A673 (cell line): Measurements from ENCODE around the gene GUCA2A. TPM values are rescaled to one million over a fixed set of nuclear protein-coding genes. Genes with fewer than 3 reads are reported as not detected.

Source experiments
- Bru-seq: library from RNA; stranded (reverse); fragments of 400-500 nt; gene quantifications from one replicate; lab custom pipeline; 2021; lab: Mats Ljungman, UMichigan
- BruChase-seq, 2 experiments: library from RNA; stranded (reverse); fragments of 400-500 nt; gene quantifications; one replicate each; lab custom pipeline; 2021; lab: Mats Ljungman, UMichigan
- BruUV-seq: library from RNA; stranded (reverse); fragments of 400-500 nt; replicated peaks from 2 replicates; lab custom pipeline; 2021; lab: Mats Ljungman, UMichigan
- CTCF ChIA-PET: fragments of 300-600 bp; sonication (Branson Sonifier 250); formaldehyde crosslinking; loops from one replicate; lab custom pipeline; 2022; ENCODE audit warnings: antibody characterized with exemption; lab: Charles Lee
- POLR2A ChIA-PET: fragments of 300-600 bp; sonication (Branson Sonifier 250); formaldehyde crosslinking; loops from one replicate; lab custom pipeline; 2022; ENCODE audit warnings: antibody characterized with exemption; ENCODE audit not compliant: low non-redundant PET; lab: Charles Lee
- DNase-seq: peaks from one replicate; pipeline ENCODE4 v3.0.0-alpha.2; 2015; ENCODE audit warnings: low spot score
- H3K27ac ChIP-seq: fragments of 200-600 bp; sonication (generic); 2 replicates; pipeline ENCODE4 v1.5.1; 2016; ENCODE audit warnings: mixed run types, low read depth, mild to moderate bottlenecking, mixed read lengths, antibody characterized with exemption, low read length; ENCODE audit not compliant: poor library complexity, severe bottlenecking
- H3K27me3 ChIP-seq: fragments of 200-600 bp; sonication (generic); replicated peaks from 2 replicates; pipeline ENCODE4 v1.6.1; 2017; ENCODE audit warnings: mixed run types, low read depth, mild to moderate bottlenecking, mixed read lengths, antibody characterized with exemption, low read length; ENCODE audit not compliant: insufficient read depth, poor library complexity
- H3K36me3 ChIP-seq: fragments of 200-600 bp; sonication (generic); 2 replicates; pipeline ENCODE4 v1.6.1; 2016; ENCODE audit warnings: mixed run types, mild to moderate bottlenecking, mixed read lengths, antibody characterized with exemption, low read length; ENCODE audit not compliant: insufficient read depth, poor library complexity, severe bottlenecking
- H3K4me1 ChIP-seq: fragments of 200-600 bp; sonication (generic); 2 replicates; pipeline ENCODE4 v1.6.1; 2017; ENCODE audit warnings: mixed run types, mild to moderate bottlenecking, mixed read lengths, antibody characterized with exemption, low read length; ENCODE audit not compliant: insufficient read depth, poor library complexity, severe bottlenecking
- H3K4me3 ChIP-seq: fragments of 200-600 bp; sonication (generic); 2 replicates; pipeline ENCODE4 v1.5.1; 2016; ENCODE audit warnings: low read depth, mixed run types, mild to moderate bottlenecking, mixed read lengths, low read length; ENCODE audit not compliant: poor library complexity, severe bottlenecking
- H3K9me3 ChIP-seq: fragments of 200-600 bp; sonication (generic); 2 replicates; pipeline ENCODE4 v1.6.1; 2016; ENCODE audit warnings: mixed run types, low read depth, mild to moderate bottlenecking, mixed read lengths, antibody characterized with exemption, low read length; ENCODE audit not compliant: poor library complexity, severe bottlenecking
- EZH2 ChIP-seq: fragments of 200-600 bp; sonication (generic); IDR thresholded peaks from 2 replicates; pipeline ENCODE4 v1.6.1; 2017; ENCODE audit warnings: borderline replicate concordance, low read depth, mild to moderate bottlenecking, mixed read lengths, antibody characterized with exemption, low read length; ENCODE audit not compliant: poor library complexity, severe bottlenecking
- intact Hi-C: fragments of 100-400 bp; cut with micrococcal nuclease; formaldehyde crosslinking; loops from one replicate; pipeline ENCODE4 v1.10.0; 2022; ENCODE audit not compliant: unreplicated experiment
- long read RNA-seq: library from polyadenylated mRNA; stranded (forward); transcript quantifications from one replicate; pipeline ENCODE4 v2.0.0, GENCODE V29; 2022
- total RNA-seq: library from RNA; stranded (reverse); gene quantifications from 2 replicates; pipeline ENCODE4 v1.2.3, GENCODE V29; 2021
- TF ChIP-seq, protein P1 (sequence below): fragments of 300-800, 200-600 bp; sonication (generic); conservative IDR thresholded peaks from 2 replicates; pipeline ENCODE4 v1.5.1; 2017; ENCODE audit warnings: low read depth, mild to moderate bottlenecking, antibody characterized with exemption, low read length, moderate library complexity, mixed read lengths

Gene GUCA2A
- total RNA-seq, result not detected in 2 replicates
- Bru-seq, nascent RNA, result percentile 19 among the genes with signal in this experiment
- not detected for BruChase-seq, experiment 1, labeled RNA remaining after a 2-hour chase
- BruChase-seq, experiment 2, labeled RNA remaining after a 6-hour chase, result percentile 18 among the genes with signal in this experiment
- long read RNA-seq, result 0 reads

DNA sequence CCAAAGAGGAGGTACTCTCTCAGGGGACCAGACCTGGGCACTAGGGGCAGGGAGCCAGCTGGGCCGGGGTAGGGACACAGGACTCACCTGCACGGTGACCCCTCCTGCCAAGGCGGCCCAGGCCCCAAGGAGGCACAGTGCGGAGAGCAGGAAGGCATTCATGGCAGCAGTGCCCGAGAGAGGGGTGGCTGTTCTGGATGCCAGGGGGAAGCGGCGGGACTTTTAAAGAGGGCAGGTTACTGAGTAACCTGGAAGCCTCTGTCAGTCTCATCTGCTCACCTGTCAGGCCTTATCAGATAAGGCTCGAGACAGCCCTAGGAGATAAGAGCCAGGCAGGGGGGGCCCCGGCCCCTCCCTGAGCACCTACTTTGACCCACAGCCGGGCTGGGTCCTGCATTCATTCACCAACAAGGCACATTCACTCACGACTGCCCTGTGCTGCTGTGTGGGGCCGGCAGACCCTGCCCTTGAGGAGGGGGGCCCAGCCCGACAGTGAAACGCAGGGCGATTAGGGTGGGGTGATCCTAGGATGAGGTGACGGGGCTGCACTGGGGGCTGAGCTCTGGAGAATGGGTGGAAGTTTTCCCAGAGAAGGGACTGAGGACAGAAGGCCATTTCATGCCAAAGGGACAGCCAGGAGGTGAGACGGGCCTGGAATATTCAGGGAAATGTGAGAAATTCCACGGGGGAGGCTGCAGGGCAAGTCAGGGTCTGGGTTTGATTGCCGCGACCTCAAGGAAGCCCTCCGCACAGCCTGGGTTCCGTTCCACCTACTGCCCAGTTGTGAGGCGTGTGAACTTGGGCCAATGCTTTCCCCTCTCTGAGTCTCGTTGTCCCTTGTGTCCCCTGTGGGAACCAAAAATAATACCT is at the start of gene GUCA2A:
Gene GUCA2A, minus strand, starts transcription at position 195 of the 870 bp plus-strand sequence. Its CDS starts 33 bp downstream, at position 162.
- BruUV-seq, result no TSS peak

DNA sequence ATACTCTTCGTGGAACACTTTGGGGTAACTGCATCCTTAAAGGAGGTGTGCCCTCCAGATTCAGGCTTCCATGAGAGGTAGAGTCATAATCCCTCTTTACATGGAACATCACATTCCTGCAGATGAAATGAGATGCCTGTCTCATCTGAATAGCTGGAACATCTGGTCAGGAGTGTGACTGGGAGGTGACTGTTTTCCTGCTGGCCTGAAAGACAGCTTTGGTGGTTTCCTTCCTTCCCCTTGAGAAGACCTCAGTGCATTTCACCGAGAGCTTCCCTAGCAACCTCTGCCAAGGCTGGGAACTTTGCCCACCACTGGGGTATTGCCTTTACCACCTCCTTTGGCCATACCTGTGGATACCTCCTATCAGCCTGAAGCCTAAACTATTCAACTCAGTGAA is 46.7 kb upstream of the GUCA2A start:
- no TSS peak for BruUV-seq
- TF ChIP-seq, protein P1, sequence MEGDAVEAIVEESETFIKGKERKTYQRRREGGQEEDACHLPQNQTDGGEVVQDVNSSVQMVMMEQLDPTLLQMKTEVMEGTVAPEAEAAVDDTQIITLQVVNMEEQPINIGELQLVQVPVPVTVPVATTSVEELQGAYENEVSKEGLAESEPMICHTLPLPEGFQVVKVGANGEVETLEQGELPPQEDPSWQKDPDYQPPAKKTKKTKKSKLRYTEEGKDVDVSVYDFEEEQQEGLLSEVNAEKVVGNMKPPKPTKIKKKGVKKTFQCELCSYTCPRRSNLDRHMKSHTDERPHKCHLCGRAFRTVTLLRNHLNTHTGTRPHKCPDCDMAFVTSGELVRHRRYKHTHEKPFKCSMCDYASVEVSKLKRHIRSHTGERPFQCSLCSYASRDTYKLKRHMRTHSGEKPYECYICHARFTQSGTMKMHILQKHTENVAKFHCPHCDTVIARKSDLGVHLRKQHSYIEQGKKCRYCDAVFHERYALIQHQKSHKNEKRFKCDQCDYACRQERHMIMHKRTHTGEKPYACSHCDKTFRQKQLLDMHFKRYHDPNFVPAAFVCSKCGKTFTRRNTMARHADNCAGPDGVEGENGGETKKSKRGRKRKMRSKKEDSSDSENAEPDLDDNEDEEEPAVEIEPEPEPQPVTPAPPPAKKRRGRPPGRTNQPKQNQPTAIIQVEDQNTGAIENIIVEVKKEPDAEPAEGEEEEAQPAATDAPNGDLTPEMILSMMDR, result no peak
- TF ChIP-seq EZH2, result no peak
- CTCF ChIA-PET, result no interaction called here
- Histone ChIP-seq H3K4me3 (no peak overlapping the region), H3K27me3 (no peaks in the 10 kb centered on the region), H3K27ac (no peak overlapping the region), H3K4me1 (peaks cover 16% of the 10 kb centered on the region), H3K36me3 (no peaks in the 10 kb centered on the region), H3K9me3 (peaks cover 12% of the 10 kb centered on the region)
- intact Hi-C loops, result no loop called here
- POLR2A ChIA-PET, result no interaction called here
- DNase-seq, result no peak

More for the DNA sequence above, at the start of gene GUCA2A:
- H3K4me3 ChIP-seq, result no peak within 1 kb of the TSS
- no peak for DNase-seq
- no peaks in the 10 kb centered on the region for H3K27me3 ChIP-seq
- no peaks in the 10 kb centered on the region for H3K36me3 ChIP-seq
- H3K4me1 ChIP-seq, result no peaks in the 10 kb centered on the region
- intact Hi-C loops, result no loop called here
- CTCF ChIA-PET, result no interaction called here
- POLR2A ChIA-PET, result no interaction called here
- H3K27ac ChIP-seq, result no peak within 1 kb of the TSS
- peaks cover 6% of the 10 kb centered on the region for H3K9me3 ChIP-seq
- TF ChIP-seq, protein P1, result no peak
- TF ChIP-seq EZH2, result no peak

- CTCF ChIA-PET, result no interaction called here
These were observed 46.0 kb upstream of the GUCA2A start for GRCh38 chr1:42210421-42211133.

More at GRCh38 chr1:42210421-42211133, 46.0 kb upstream of the GUCA2A start:
- DNase-seq, result no peak
- POLR2A ChIA-PET, result no interaction called here
- Histone ChIP-seq H3K27ac (no peak overlapping the region), H3K4me3 (no peak overlapping the region), H3K9me3 (peaks cover 12% of the 10 kb centered on the region), H3K36me3 (no peaks in the 10 kb centered on the region), H3K4me1 (peaks cover 16% of the 10 kb centered on the region), H3K27me3 (no peaks in the 10 kb centered on the region)
- BruUV-seq, result no TSS peak
- TF ChIP-seq EZH2, result no peak
- TF ChIP-seq, protein P1, result no peak
- intact Hi-C loops, result no loop called here
